Measurements from ENCODE around the gene NXPH3.
"Not testable (repeated sequence)": the region's sequence is repeated elsewhere in the genome, so short reads cannot be mapped to it uniquely, and the experiment has no call there.

The NXPH3 gene

GRCh38 chr17:49555495-49556222 lies 20.0 kb upstream of the NXPH3 start:
- no peak for DNase-seq

GRCh38 chr17:49556223-49556943 lies 19.3 kb upstream of the NXPH3 start:
- DNase-seq = peak; percentile 91

GRCh38 chr17:49557312-49558024 lies 18.2 kb upstream of the NXPH3 start:
- DNase-seq = no peak

- DNase-seq = no peak
Observed at GRCh38 chr17:49564638-49565037, 11.0 kb upstream of the NXPH3 start.

GRCh38 chr17:49565948-49566491 lies 9.7 kb upstream of the NXPH3 start:
- no peak for DNase-seq

GRCh38 chr17:49566668-49567071 lies 9.0 kb upstream of the NXPH3 start:
- no peak for DNase-seq

GRCh38 chr17:49567104-49567521 lies 8.6 kb upstream of the NXPH3 start:
- no peak for DNase-seq

- peak; percentile 91 for DNase-seq
Observed at GRCh38 chr17:49567871-49568694, 7.6 kb upstream of the NXPH3 start.

- not testable (repeated sequence) for DNase-seq
Observed at GRCh38 chr17:49568695-49569047, 7.0 kb upstream of the NXPH3 start.

GRCh38 chr17:49570540-49571242 lies 5.0 kb upstream of the NXPH3 start:
- DNase-seq = no peak

- DNase-seq = no peak
Observed at GRCh38 chr17:49571283-49571682, 4.4 kb upstream of the NXPH3 start.

- no peak for DNase-seq
Observed at GRCh38 chr17:49571764-49572163, 3.9 kb upstream of the NXPH3 start.

- no peak for DNase-seq
Observed at GRCh38 chr17:49572226-49572625, 3.4 kb upstream of the NXPH3 start.

- no peak for DNase-seq
Observed at GRCh38 chr17:49572806-49573420, 2.8 kb upstream of the NXPH3 start.

GRCh38 chr17:49573510-49574322 lies 2.0 kb upstream of the NXPH3 start:
- DNase-seq = no peak

- no peak for DNase-seq
Observed at GRCh38 chr17:49574323-49574781, 1.3 kb upstream of the NXPH3 start.

- DNase-seq = no peak
Observed at GRCh38 chr17:49574945-49575678, 559 bp upstream of the NXPH3 start.

- peak; percentile 70 for DNase-seq
Observed at GRCh38 chr17:49576088-49576916, 631 bp downstream of the NXPH3 start.

All from right hindlimb (tissue), 1 donor.